ENCODE measurements around the gene TAOK3.

The TAOK3 gene

DNA sequence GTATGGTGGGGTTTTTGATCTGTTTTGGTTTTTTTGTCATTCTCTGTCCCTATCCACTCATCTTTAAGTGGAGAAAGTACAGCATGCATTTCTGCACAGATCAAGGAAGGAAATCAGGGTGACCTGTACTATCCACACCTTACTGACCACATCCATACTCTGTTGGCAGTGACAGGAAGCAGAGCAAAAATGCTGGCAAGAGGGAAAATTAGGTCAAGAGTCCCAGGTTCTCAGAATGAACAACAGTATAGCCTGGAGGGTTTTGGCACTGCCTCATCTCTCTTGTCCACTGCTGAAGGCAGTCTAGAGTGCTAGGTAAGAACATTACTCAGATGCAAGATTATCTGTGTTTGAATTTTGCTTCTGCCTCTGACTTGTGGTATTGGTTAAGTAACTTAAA lies 70.7 kb downstream of the TAOK3 start:
- no peak for TF ChIP-seq CTCF (conservative IDR thresholded peaks at IDR 0.05; ENCODE audit: low read length)
- DNase-seq (ENCODE audit: low read depth): peak; percentile 11
- no peak overlapping the region for H3K4me3 ChIP-seq (ENCODE audit: low read length)

- 0 out of 2 replicates have a peak, but pooled peaks have one; percentile 5 for TF ChIP-seq CTCF (conservative IDR thresholded peaks at IDR 0.05; ENCODE audit: low read length)
- H3K4me3 ChIP-seq (ENCODE audit: low read length): no peak overlapping the region
- no peak for DNase-seq (ENCODE audit: low read depth)
Measured at GRCh38 chr12:118299791-118300460, 72.8 kb downstream of the TAOK3 start.

GRCh38 chr12:118297284-118297683 lies 75.4 kb downstream of the TAOK3 start:
- no peak for DNase-seq (ENCODE audit: low read depth)
- H3K4me3 ChIP-seq (ENCODE audit: low read length): no peak overlapping the region
- TF ChIP-seq CTCF (conservative IDR thresholded peaks at IDR 0.05; ENCODE audit: low read length): no peak

- DNase-seq (ENCODE audit: low read depth): peak; percentile 47
- no peak overlapping the region for H3K4me3 ChIP-seq (ENCODE audit: low read length)
- TF ChIP-seq CTCF (conservative IDR thresholded peaks at IDR 0.05; ENCODE audit: low read length): no peak
Measured at GRCh38 chr12:118292836-118293235, 79.9 kb downstream of the TAOK3 start.

- TF ChIP-seq CTCF (conservative IDR thresholded peaks at IDR 0.05; ENCODE audit: low read length): no peak
Measured at GRCh38 chr12:118290130-118290529, 82.6 kb downstream of the TAOK3 start.

DNA sequence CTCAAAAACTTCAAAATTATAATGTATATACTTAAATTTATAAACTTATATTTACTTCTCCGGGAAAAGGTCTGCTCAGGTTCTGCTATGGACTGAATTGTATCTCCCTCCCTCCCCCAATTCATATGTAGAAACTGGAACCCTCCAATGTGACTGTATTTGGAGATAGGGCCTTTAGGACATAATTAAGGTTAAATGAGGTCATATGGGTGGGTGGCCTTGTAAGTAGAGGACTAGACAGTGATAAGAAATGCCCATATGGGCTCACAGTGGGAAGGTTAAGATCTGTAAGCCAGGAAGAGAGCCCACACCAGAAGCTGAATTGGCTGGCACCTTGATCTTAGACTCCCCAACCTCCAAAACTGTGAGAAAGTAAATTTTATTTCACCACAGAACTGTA lies 84.5 kb downstream of the TAOK3 start:
- no peak for TF ChIP-seq CTCF (conservative IDR thresholded peaks at IDR 0.05; ENCODE audit: low read length)
- no peak for DNase-seq (ENCODE audit: low read depth)
- H3K4me3 ChIP-seq (ENCODE audit: low read length): no peak overlapping the region

More at GRCh38 chr12:118290130-118290529, 82.6 kb downstream of the TAOK3 start:
- no peak overlapping the region for H3K4me3 ChIP-seq (ENCODE audit: low read length)
- no peak for DNase-seq (ENCODE audit: low read depth)

DNA sequence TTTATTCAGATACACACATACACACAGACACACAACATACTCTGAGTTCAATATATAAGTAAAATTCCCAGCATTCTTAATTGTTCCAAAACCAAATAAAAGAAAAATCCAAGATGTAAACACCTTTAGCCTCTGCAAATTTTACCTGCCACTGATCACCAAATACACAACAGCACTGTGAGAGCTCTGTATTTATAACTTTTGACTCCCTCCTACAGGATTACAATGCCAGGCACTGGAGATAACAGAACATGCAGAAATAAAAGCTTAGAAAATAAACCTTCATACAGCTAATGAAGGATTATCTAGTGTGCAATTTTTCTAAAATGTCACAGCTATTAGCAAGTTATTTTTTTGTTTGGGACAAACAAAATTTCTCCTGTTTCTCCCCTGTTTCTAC lies 85.0 kb downstream of the TAOK3 start:
- no peak for TF ChIP-seq CTCF (conservative IDR thresholded peaks at IDR 0.05; ENCODE audit: low read length)
- no peak overlapping the region for H3K4me3 ChIP-seq (ENCODE audit: low read length)
- DNase-seq (ENCODE audit: low read depth): no peak

Measured in AG10803 (cell line).